H9 (cell line): ENCODE data around the gene GJB2. TPM values are rescaled to one million over a fixed set of nuclear protein-coding genes. Genes with fewer than 3 reads are reported as not detected.

Source experiments
- DNase-seq: peaks from one replicate; pipeline ENCODE4 v3.0.0-alpha.2; 2017
- H2AFZ ChIP-seq: one replicate; pipeline ENCODE4 v1.6.1; 2013; ENCODE audit warnings: mild to moderate bottlenecking, low read length, control low read depth, moderate library complexity
- H2AK5ac ChIP-seq: 2 replicates; pipeline ENCODE4 v1.6.1; 2013; ENCODE audit warnings: low read length, control low read depth, mixed read lengths; ENCODE audit not compliant: insufficient read length
- H2BK120ac ChIP-seq: one replicate; pipeline ENCODE4 v1.6.1; 2013; ENCODE audit warnings: low read depth, mild to moderate bottlenecking, low read length, control low read depth, inconsistent platforms; ENCODE audit not compliant: poor library complexity, severe bottlenecking
- H2BK12ac ChIP-seq: 2 replicates; pipeline ENCODE4 v1.6.1; 2013; ENCODE audit warnings: low read length, control low read depth, mixed read lengths, low read depth; ENCODE audit not compliant: insufficient read length
- H2BK15ac ChIP-seq: 2 replicates; pipeline ENCODE4 v1.6.1; 2013; ENCODE audit warnings: low read depth, low read length, control low read depth
- H2BK20ac ChIP-seq: one replicate; pipeline ENCODE4 v1.6.1; 2013; ENCODE audit warnings: low read depth, mild to moderate bottlenecking, low read length, control low read depth, inconsistent platforms; ENCODE audit not compliant: poor library complexity, severe bottlenecking
- H2BK5ac ChIP-seq: 2 replicates; pipeline ENCODE4 v1.6.1; 2013; ENCODE audit warnings: low read length, control low read depth, mixed read lengths; ENCODE audit not compliant: insufficient read length
- H3K14ac ChIP-seq: 2 replicates; pipeline ENCODE4 v1.6.1; 2013; ENCODE audit warnings: low read length, control low read depth; ENCODE audit not compliant: insufficient read depth
- H3K18ac ChIP-seq: 2 replicates; pipeline ENCODE4 v1.6.1; 2013; ENCODE audit warnings: low read depth, mild to moderate bottlenecking, mixed read lengths, low read length, control low read depth; ENCODE audit not compliant: insufficient read length
- H3K23ac ChIP-seq: 2 replicates; pipeline ENCODE4 v1.6.1; 2013; ENCODE audit warnings: low read length, control low read depth, mixed read lengths, low read depth; ENCODE audit not compliant: insufficient read length
- H3K23me2 ChIP-seq: 2 replicates; pipeline ENCODE4 v1.6.1; 2013; ENCODE audit warnings: low read depth, mild to moderate bottlenecking, mixed read lengths, low read length, control low read depth; ENCODE audit not compliant: insufficient read length, poor library complexity, severe bottlenecking
- H3K27ac ChIP-seq: 2 replicates; pipeline ENCODE4 v1.5.1; 2013; ENCODE audit warnings: low read length, control low read depth, mixed read lengths, low read depth; ENCODE audit not compliant: insufficient read length
- H3K27me3 ChIP-seq: 2 replicates; pipeline ENCODE4 v1.6.1; 2013; ENCODE audit warnings: low read length, control low read depth, inconsistent platforms; ENCODE audit not compliant: insufficient read depth
- H3K4ac ChIP-seq: 2 replicates; pipeline ENCODE4 v1.6.1; 2013; ENCODE audit warnings: low read depth, mild to moderate bottlenecking, control low read depth, inconsistent platforms, low read length, moderate library complexity
- H3K4me1 ChIP-seq: 2 replicates; pipeline ENCODE4 v1.6.1; 2013; ENCODE audit warnings: low read length, control low read depth, inconsistent platforms; ENCODE audit not compliant: insufficient read depth
- H3K4me2 ChIP-seq: 2 replicates; pipeline ENCODE4 v1.6.1; 2013; ENCODE audit warnings: low read length, control low read depth, mixed read lengths; ENCODE audit not compliant: insufficient read length, insufficient read depth
- H3K56ac ChIP-seq: 2 replicates; pipeline ENCODE4 v1.6.1; 2013; ENCODE audit warnings: low read depth, mild to moderate bottlenecking, mixed read lengths, low read length, control low read depth; ENCODE audit not compliant: insufficient read length
- H3K79me1 ChIP-seq: 2 replicates; pipeline ENCODE4 v1.6.1; 2013; ENCODE audit warnings: low read depth, mild to moderate bottlenecking, moderate library complexity, low read length, control low read depth, inconsistent platforms; ENCODE audit not compliant: insufficient read depth, poor library complexity, severe bottlenecking
- H3K79me2 ChIP-seq: 2 replicates; pipeline ENCODE4 v1.6.1; 2013; ENCODE audit warnings: low read length, control low read depth, inconsistent platforms; ENCODE audit not compliant: insufficient read depth
- H3K9ac ChIP-seq: 2 replicates; pipeline ENCODE4 v1.6.1; 2013; ENCODE audit warnings: low read length, control low read depth, mixed read lengths; ENCODE audit not compliant: insufficient read length; ENCODE audit errors: extremely low read depth
- H3K9me3 ChIP-seq: one replicate; pipeline ENCODE4 v1.6.1; 2013; ENCODE audit warnings: low read depth, low read length, inconsistent platforms; ENCODE audit not compliant: control insufficient read depth
- H3T11ph ChIP-seq: one replicate; pipeline ENCODE4 v1.6.1; 2013; ENCODE audit warnings: mild to moderate bottlenecking, low read length, control low read depth, inconsistent platforms
- H4K20me1 ChIP-seq: one replicate; pipeline ENCODE4 v1.6.1; 2013; ENCODE audit not compliant: control insufficient read depth, insufficient read length, insufficient read depth
- H4K5ac ChIP-seq: 2 replicates; pipeline ENCODE4 v1.6.1; 2013; ENCODE audit warnings: low read depth, mild to moderate bottlenecking, mixed read lengths, low read length, control low read depth; ENCODE audit not compliant: insufficient read length
- H4K8ac ChIP-seq: replicated peaks from 2 replicates; pipeline ENCODE4 v1.6.1; 2013; ENCODE audit warnings: low read length, control low read depth, mixed read lengths, low read depth; ENCODE audit not compliant: insufficient read length
- H4K91ac ChIP-seq: 2 replicates; pipeline ENCODE4 v1.6.1; 2013; ENCODE audit warnings: low read depth, mild to moderate bottlenecking, moderate library complexity, mixed read lengths, low read length, control low read depth; ENCODE audit not compliant: insufficient read length
- H3K27ac Mint-ChIP-seq, 3 experiments: 2 replicates in 2 of 3; 3 replicates in 1 of 3; pipeline ENCODE4 v1.8.0; 2020 to 2021; ENCODE audit warnings: mixed read lengths in 3 of 3, mild to moderate bottlenecking in 1 of 3, moderate library complexity in 1 of 3
- H3K27me3 Mint-ChIP-seq: 2 replicates; pipeline ENCODE4 v1.8.0; 2021; ENCODE audit warnings: low read depth, mild to moderate bottlenecking, moderate library complexity, mixed read lengths
- H3K36me3 Mint-ChIP-seq, 3 experiments: 2 replicates in 2 of 3; 3 replicates in 1 of 3; pipeline ENCODE4 v1.8.0; 2020 to 2021; ENCODE audit warnings: low read depth in 3 of 3, mixed read lengths in 3 of 3; ENCODE audit not compliant: insufficient read depth in 1 of 3
- H3K4me1 Mint-ChIP-seq, 2 experiments: 2 replicates each; pipeline ENCODE4 v1.8.0; 2020; ENCODE audit warnings: mixed read lengths in 2 of 2
- H3K4me3 Mint-ChIP-seq, 2 experiments: 2 replicates in 1 of 2; 3 replicates in 1 of 2; pipeline ENCODE4 v1.8.0; 2020 to 2021; ENCODE audit warnings: mild to moderate bottlenecking in 2 of 2, mixed read lengths in 2 of 2, moderate library complexity in 1 of 2
- H3K9me3 Mint-ChIP-seq, 2 experiments: 2 replicates in 1 of 2; 3 replicates in 1 of 2; pipeline ENCODE4 v1.8.0; 2020; ENCODE audit warnings: mild to moderate bottlenecking in 2 of 2, mixed read lengths in 2 of 2, moderate library complexity in 1 of 2
- WGBS: extraction: QIAGEN DNeasy Blood & Tissue Kit; methylation state at CpG from one replicate; pipeline ENCODE4 v1.1.7; 2013; ENCODE audit warnings: missing lambda C conversion rate, low lambda C conversion rate, mixed read lengths; ENCODE audit not compliant: insufficient read length; ENCODE audit errors: extremely low coverage; 5-methylcytosine and 5-hydroxymethylcytosine counted together
- total RNA-seq: library from RNA; stranded (reverse); gene quantifications from 2 replicates; pipeline ENCODE4 v1.2.1, GENCODE V29; 2021
- TF ChIP-seq, protein P1 (sequence below): fragments of 200-600 bp; sonication (generic); conservative IDR thresholded peaks from 3 replicates; pipeline ENCODE4 v1.8.0; 2021; ENCODE audit warnings: antibody characterized with exemption, mild to moderate bottlenecking

The GJB2 gene
- total RNA-seq, 1 experiment from 2014 or later: 0.28 TPM

DNA sequence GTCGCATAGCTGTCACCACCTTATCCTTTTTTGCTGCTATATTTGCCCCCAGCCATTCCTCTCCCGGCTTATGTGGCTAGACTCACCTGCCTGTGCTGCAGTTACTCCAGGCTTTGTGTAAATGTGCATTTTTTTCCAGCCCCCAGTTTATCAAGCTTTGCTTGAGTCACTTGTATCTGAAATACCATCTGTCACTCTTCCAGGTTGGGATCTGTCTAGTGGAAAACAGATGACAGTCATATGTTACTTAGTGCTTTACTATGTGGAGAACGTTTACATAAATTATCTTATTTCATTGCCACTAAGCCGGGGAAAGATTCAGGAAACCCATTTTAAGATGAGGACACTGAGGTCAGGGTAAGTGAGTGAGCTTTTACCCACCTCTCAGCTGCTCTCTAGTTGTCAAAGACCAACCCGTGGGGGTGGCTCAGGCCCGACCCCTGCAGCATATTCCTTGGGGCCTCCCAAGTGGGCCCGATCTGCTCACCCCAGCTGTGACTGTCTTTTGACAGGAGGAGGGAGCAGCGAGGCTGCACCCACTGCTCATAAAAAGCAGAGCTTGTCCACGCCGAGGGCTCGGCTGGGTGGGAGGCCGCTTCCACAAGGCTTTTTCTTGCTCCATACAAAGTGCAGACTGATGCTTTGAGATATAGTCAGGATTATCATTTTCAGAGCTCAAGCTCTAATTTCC lies 7.2 kb downstream of the GJB2 start:
- Histone ChIP-seq H3K4me2 (no peak overlapping the region), H2AK5ac (no peak overlapping the region), H2BK5ac (no peak overlapping the region), H3K79me1 (no peaks in the 10 kb centered on the region), H4K20me1 (peaks cover 2% of the 10 kb centered on the region), H3K79me2 (no peaks in the 10 kb centered on the region), H2BK20ac (no peak overlapping the region), H4K91ac (no peak overlapping the region), H3T11ph (no peak overlapping the region), H4K8ac (no peak overlapping the region), H2BK15ac (no peak overlapping the region), H2BK12ac (no peak overlapping the region), H2BK120ac (no peak overlapping the region), H4K5ac (no peak overlapping the region), H2AFZ (no peak overlapping the region), H3K23ac (no peak overlapping the region), H3K14ac (no peak overlapping the region), H3K4me1 (no peaks in the 10 kb centered on the region), H3K9me3 (no peaks in the 10 kb centered on the region), H3K23me2 (no peaks in the 10 kb centered on the region), H3K9ac (no peak overlapping the region), H3K56ac (no peak overlapping the region), H3K4ac (no peak overlapping the region), H3K27me3 (peaks cover 9% of the 10 kb centered on the region; the same call in 1 of the 2 replicates), H3K18ac (no peak overlapping the region), H3K27ac (no peak overlapping the region)
- 0 out of 5 replicates have a peak, but pooled peaks cover 0 to 2% of the 10 kb centered on the region in 2 experiments for H3K9me3 Mint-ChIP-seq
- H3K36me3 Mint-ChIP-seq: no peaks in the 10 kb centered on the region
- no peak overlapping the region for H3K4me3 Mint-ChIP-seq
- H3K4me1 Mint-ChIP-seq: no peaks in the 10 kb centered on the region
- DNase-seq: no peak
- no CpG with 5 or more reads among the region's 12 CpGs for WGBS
- TF ChIP-seq, protein P1, sequence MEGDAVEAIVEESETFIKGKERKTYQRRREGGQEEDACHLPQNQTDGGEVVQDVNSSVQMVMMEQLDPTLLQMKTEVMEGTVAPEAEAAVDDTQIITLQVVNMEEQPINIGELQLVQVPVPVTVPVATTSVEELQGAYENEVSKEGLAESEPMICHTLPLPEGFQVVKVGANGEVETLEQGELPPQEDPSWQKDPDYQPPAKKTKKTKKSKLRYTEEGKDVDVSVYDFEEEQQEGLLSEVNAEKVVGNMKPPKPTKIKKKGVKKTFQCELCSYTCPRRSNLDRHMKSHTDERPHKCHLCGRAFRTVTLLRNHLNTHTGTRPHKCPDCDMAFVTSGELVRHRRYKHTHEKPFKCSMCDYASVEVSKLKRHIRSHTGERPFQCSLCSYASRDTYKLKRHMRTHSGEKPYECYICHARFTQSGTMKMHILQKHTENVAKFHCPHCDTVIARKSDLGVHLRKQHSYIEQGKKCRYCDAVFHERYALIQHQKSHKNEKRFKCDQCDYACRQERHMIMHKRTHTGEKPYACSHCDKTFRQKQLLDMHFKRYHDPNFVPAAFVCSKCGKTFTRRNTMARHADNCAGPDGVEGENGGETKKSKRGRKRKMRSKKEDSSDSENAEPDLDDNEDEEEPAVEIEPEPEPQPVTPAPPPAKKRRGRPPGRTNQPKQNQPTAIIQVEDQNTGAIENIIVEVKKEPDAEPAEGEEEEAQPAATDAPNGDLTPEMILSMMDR: no peak
- H3K27ac Mint-ChIP-seq: no peak overlapping the region
- H3K27me3 Mint-ChIP-seq: peaks cover 31% of the 10 kb centered on the region
